LNCAP (cell line): ENCODE results near the gene DLGAP4.

Experiments used
- CTCF ChIP-seq: fragments of 450-650 bp; IDR thresholded peaks from 2 replicates; pipeline ENCODE4 v1.5.1; 2017; ENCODE audit warnings: mild to moderate bottlenecking

The DLGAP4 gene

GRCh38 chr20:36454332-36454697 is 148.2 kb downstream of the DLGAP4 start:
- TF ChIP-seq CTCF, result no peak

- no peak for TF ChIP-seq CTCF
Observed at GRCh38 chr20:36454698-36455427, 148.7 kb downstream of the DLGAP4 start.

GRCh38 chr20:36455972-36456625 is 150.0 kb downstream of the DLGAP4 start:
- no peak for TF ChIP-seq CTCF

GRCh38 chr20:36460648-36461599 is 154.8 kb downstream of the DLGAP4 start:
- TF ChIP-seq CTCF, result no peak

GRCh38 chr20:36461600-36462439 is 155.7 kb downstream of the DLGAP4 start:
- no peak for TF ChIP-seq CTCF

- TF ChIP-seq CTCF, result no peak
Observed at GRCh38 chr20:36462440-36463211, 156.5 kb downstream of the DLGAP4 start.
